Neutrophil (primary cell): ENCODE data around the gene CCR2.

Experiments
- H3K27ac ChIP-seq: fragments of 200-600 bp; sonication (generic); 2 replicates; pipeline ENCODE4 v1.5.1; 2016; ENCODE audit warnings: mild to moderate bottlenecking, moderate library complexity
- H3K27me3 ChIP-seq: fragments of 200-600 bp; sonication (generic); 2 replicates; pipeline ENCODE4 v1.6.0; 2016; ENCODE audit warnings: mild to moderate bottlenecking
- H3K36me3 ChIP-seq: fragments of 200-600 bp; sonication (generic); 2 replicates; pipeline ENCODE4 v1.5.1; 2017
- H3K4me1 ChIP-seq, 2 experiments: fragments of 200-600 bp in 1 of 2; sonication (generic) in 1 of 2; 1 replicate in 1 of 2; 2 replicates in 1 of 2; pipeline versions ENCODE4 v1.5.1 to v1.6.1; 2013 to 2016; ENCODE audit warnings: low read depth in 1 of 2, low read length in 1 of 2, mild to moderate bottlenecking in 1 of 2, moderate library complexity in 1 of 2; ENCODE audit not compliant: control insufficient read depth in 1 of 2, insufficient read depth in 1 of 2
- H3K4me3 ChIP-seq, 2 experiments: fragments of 200-600 bp in 1 of 2; sonication (generic) in 1 of 2; 1 replicate in 1 of 2; 2 replicates in 1 of 2; pipeline ENCODE4 v1.5.1; 2013 to 2016; ENCODE audit warnings: low read depth in 1 of 2, low read length in 1 of 2, mild to moderate bottlenecking in 1 of 2, moderate library complexity in 1 of 2
- H3K9me3 ChIP-seq: fragments of 200-600 bp; sonication (generic); 2 replicates; pipeline ENCODE4 v1.5.1; 2016
- TF ChIP-seq, protein P1 (sequence below): fragments of 200-600 bp; sonication (generic); IDR thresholded peaks from 2 replicates; pipeline ENCODE4 v1.5.1; 2016; ENCODE audit warnings: antibody characterized with exemption

CCR2 gene

DNA sequence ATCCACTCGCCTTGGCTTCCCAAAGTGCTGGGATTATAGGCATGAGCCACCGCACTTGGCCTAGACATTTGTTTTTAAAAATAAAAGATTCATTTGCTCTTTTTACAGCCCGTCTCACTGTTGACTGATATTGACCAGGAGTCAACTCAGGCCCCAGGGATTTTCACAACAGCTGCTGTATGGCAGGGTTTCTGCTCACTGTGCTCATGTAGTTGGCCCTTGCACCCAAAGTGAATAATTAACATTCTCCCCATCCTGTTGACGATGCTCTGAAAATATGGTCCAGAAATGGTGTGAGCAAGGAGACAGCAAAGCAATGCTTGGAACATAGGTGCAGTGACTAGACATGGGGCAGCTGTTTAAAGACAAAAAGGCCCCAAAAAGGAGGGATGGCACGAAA lies 13.9 kb downstream of the CCR2 start:
- H3K4me3 ChIP-seq, result no peak overlapping the region
- H3K27ac ChIP-seq, result no peak overlapping the region
- H3K36me3 ChIP-seq, result no peaks in the 10 kb centered on the region
- H3K27me3 ChIP-seq, result no peaks in the 10 kb centered on the region
- H3K4me1 ChIP-seq, result peaks cover 0 to 13% of the 10 kb centered on the region in 2 experiments
- H3K9me3 ChIP-seq, result no peaks in the 10 kb centered on the region
- TF ChIP-seq, protein P1, sequence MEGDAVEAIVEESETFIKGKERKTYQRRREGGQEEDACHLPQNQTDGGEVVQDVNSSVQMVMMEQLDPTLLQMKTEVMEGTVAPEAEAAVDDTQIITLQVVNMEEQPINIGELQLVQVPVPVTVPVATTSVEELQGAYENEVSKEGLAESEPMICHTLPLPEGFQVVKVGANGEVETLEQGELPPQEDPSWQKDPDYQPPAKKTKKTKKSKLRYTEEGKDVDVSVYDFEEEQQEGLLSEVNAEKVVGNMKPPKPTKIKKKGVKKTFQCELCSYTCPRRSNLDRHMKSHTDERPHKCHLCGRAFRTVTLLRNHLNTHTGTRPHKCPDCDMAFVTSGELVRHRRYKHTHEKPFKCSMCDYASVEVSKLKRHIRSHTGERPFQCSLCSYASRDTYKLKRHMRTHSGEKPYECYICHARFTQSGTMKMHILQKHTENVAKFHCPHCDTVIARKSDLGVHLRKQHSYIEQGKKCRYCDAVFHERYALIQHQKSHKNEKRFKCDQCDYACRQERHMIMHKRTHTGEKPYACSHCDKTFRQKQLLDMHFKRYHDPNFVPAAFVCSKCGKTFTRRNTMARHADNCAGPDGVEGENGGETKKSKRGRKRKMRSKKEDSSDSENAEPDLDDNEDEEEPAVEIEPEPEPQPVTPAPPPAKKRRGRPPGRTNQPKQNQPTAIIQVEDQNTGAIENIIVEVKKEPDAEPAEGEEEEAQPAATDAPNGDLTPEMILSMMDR, result no peak

DNA sequence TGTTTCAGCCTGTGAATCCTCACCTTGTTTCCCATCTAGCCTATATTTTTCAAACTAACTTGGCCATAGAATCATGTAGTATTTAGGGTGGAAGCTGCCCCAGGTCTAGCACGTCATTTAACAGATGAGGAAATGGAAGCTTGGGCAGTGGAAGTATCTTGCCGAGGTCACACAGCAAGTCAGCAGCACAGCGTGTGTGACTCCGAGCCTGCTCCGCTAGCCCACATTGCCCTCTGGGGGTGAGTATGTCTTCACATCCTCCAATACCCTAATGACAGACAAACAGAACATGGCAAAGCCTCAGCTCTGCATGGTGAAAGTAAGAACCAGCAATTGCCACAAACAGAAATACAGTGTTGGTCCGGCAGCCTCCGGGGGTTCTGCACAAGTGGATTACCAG lies 14.7 kb downstream of the CCR2 start:
- Histone ChIP-seq H3K4me1 (peaks cover 0 to 13% of the 10 kb centered on the region in 2 experiments), H3K9me3 (no peaks in the 10 kb centered on the region), H3K4me3 (no peak overlapping the region), H3K36me3 (no peaks in the 10 kb centered on the region), H3K27me3 (no peaks in the 10 kb centered on the region), H3K27ac (peak overlapping the region; percentile 31)
- TF ChIP-seq, protein P1, result no peak

DNA sequence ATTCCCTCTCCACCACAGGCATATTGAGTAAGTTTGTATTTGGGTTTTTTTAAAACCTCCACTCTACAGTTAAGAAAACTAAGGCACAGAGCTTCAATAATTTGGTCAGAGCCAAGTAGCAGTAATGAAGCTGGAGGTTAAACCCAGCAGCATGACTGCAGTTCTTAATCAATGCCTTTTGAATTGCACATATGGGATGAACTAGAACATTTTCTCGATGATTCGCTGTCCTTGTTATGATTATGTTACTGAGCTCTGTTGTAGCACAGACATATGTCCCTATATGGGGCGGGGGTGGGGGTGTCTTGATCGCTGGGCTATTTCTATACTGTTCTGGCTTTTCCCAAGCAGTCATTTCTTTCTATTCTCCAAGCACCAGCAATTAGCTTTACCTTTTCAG lies 15.2 kb downstream of the CCR2 start:
- Histone ChIP-seq H3K4me1 (peaks cover 0 to 13% of the 10 kb centered on the region in 2 experiments), H3K27me3 (no peaks in the 10 kb centered on the region), H3K27ac (no peak overlapping the region), H3K9me3 (no peaks in the 10 kb centered on the region), H3K36me3 (no peaks in the 10 kb centered on the region), H3K4me3 (no peak overlapping the region)
- TF ChIP-seq, protein P1, result no peak

DNA sequence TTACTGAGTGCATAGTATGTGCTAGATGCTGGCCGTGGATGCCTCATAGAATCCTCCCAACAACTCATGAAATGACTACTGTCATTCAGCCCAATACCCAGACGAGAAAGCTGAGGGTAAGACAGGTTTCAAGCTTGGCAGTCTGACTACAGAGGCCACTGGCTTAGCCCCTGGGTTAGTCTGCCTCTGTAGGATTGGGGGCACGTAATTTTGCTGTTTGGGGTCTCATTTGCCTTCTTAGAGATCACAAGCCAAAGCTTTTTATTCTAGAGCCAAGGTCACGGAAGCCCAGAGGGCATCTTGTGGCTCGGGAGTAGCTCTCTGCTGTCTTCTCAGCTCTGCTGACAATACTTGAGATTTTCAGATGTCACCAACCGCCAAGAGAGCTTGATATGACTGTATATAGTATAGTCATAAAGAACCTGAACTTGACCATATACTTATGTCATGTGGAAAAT lies 15.8 kb downstream of the CCR2 start:
- H3K4me3 ChIP-seq, result no peak overlapping the region
- H3K9me3 ChIP-seq, result no peaks in the 10 kb centered on the region
- no peak overlapping the region for H3K27ac ChIP-seq
- H3K36me3 ChIP-seq, result no peaks in the 10 kb centered on the region
- peaks cover 3% of the 10 kb centered on the region for H3K27me3 ChIP-seq
- peaks cover 0 to 13% of the 10 kb centered on the region in 2 experiments for H3K4me1 ChIP-seq
- TF ChIP-seq, protein P1, result no peak

DNA sequence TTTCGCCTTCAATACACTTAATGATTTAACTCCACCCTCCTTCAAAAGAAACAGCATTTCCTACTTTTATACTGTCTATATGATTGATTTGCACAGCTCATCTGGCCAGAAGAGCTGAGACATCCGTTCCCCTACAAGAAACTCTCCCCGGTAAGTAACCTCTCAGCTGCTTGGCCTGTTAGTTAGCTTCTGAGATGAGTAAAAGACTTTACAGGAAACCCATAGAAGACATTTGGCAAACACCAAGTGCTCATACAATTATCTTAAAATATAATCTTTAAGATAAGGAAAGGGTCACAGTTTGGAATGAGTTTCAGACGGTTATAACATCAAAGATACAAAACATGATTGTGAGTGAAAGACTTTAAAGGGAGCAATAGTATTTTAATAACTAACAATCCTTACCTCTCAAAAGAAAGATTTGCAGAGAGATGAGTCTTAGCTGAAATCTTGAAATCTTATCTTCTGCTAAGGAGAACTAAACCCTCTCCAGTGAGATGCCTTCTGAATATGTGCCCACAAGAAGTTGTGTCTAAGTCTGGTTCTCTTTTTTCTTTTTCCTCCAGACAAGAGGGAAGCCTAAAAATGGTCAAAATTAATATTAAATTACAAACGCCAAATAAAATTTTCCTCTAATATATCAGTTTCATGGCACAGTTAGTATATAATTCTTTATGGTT lies 17.1 kb downstream of the CCR2 start, which contains the start of gene CCR5:
CCR5 (plus strand) TSS at position 108 of the 680 bp plus-strand sequence. CDS start 1,957 bp downstream, outside the sequence.
- Histone ChIP-seq H3K9me3 (no peaks in the 10 kb centered on the region), H3K27me3 (peaks cover 5% of the 10 kb centered on the region), H3K4me1 (peaks cover 0 to 5% of the 10 kb centered on the region in 2 experiments), H3K27ac (no peak within 1 kb of the TSS), H3K36me3 (no peaks in the 10 kb centered on the region), H3K4me3 (no peak within 1 kb of the TSS)
- TF ChIP-seq, protein P1, result no peak
